ENCODE data around the gene FRS2. TPM values are rescaled to one million over a fixed set of nuclear protein-coding genes. Genes with fewer than 3 reads are reported as not detected.

The FRS2 gene
- total and polyA plus RNA-seq, 9 of the 15 experiments (the other 6 are each of a cell fraction or from before 2014, with no cell fraction given) = 1.0 to 9.1 (median 6.0) TPM

GRCh38 chr12:69623970-69624369 lies 153.8 kb downstream of the FRS2 start (continued):
- TF ChIP-seq ZNF280B (CRISPR knock-in tag; IDR thresholded peaks at IDR 0.05) = no peak
- no peak for TF ChIP-seq ARID3B (CRISPR knock-in tag; IDR thresholded peaks at IDR 0.05; ENCODE audit: borderline replicate concordance)
- peak; percentile 53; the same call in 1 of the 2 replicates for TF ChIP-seq ZBTB33 (CRISPR knock-in tag; IDR thresholded peaks at IDR 0.05)
- TF ChIP-seq MCM2 (IDR thresholded peaks at IDR 0.05; ENCODE audit: low read depth) = no peak
- TF ChIP-seq NCOA1 (IDR thresholded peaks at IDR 0.05; ENCODE audit: low read depth) = peak; percentile 90; the same call in 1 of the 2 replicates
- TF ChIP-seq KLF6 (CRISPR knock-in tag; IDR thresholded peaks at IDR 0.05; ENCODE audit: borderline replicate concordance) = peak; percentile 55; the same call in 1 of the 2 replicates
- TF ChIP-seq NR3C1 (CRISPR knock-in tag; IDR thresholded peaks at IDR 0.05) = no peak
- TF ChIP-seq ZC3H4 (CRISPR knock-in tag; IDR thresholded peaks at IDR 0.05; ENCODE audit: borderline replicate concordance) = no peak
- peak; percentile 91 for TF ChIP-seq RNF2 (IDR thresholded peaks at IDR 0.05)
- TF ChIP-seq ZNF431 (CRISPR knock-in tag; IDR thresholded peaks at IDR 0.05) = no peak
- TF ChIP-seq CBX2 (IDR thresholded peaks at IDR 0.05; ENCODE audit: insufficient read depth, low read length, poor library complexity, severe bottlenecking) = no peak
- TF ChIP-seq NR2C2 (CRISPR knock-in tag; IDR thresholded peaks at IDR 0.05) = no peak
- TF ChIP-seq NR2C2 (tag; IDR thresholded peaks at IDR 0.05) = peak; percentile 33; the same call in 1 of the 2 replicates
- TF ChIP-seq ETS2 (tag; IDR thresholded peaks at IDR 0.05; ENCODE audit: borderline replicate concordance, poor library complexity, severe bottlenecking) = no peak
- no peak for TF ChIP-seq SMAD2 (IDR thresholded peaks at IDR 0.05; ENCODE audit: low read depth, low read length)
- TF ChIP-seq MCM3 (IDR thresholded peaks at IDR 0.05) = no peak
- TF ChIP-seq FOS (IDR thresholded peaks at IDR 0.05; ENCODE audit: extremely low read depth, insufficient read length) = no peak
- no peak for TF ChIP-seq ZNF696 (CRISPR knock-in tag; conservative IDR thresholded peaks at IDR 0.05)
- 0 out of 2 replicates have a peak, but pooled peaks have one; percentile 55 for TF ChIP-seq FOXP1 (CRISPR knock-in tag; IDR thresholded peaks at IDR 0.05)
- TF ChIP-seq PHF21A (IDR thresholded peaks at IDR 0.05; ENCODE audit: borderline replicate concordance, low read depth) = peak; percentile 79
- TF ChIP-seq BCL6 (CRISPR knock-in tag; IDR thresholded peaks at IDR 0.05) = peak; percentile 40; the same call in 1 of the 2 replicates
- no peak for TF ChIP-seq TRIM25 (IDR thresholded peaks at IDR 0.05; ENCODE audit: borderline replicate concordance)
- TF ChIP-seq POLR2H (tag; IDR thresholded peaks at IDR 0.05; ENCODE audit: low read depth) = no peak

Measured in K562 (cell line).